Upper lobe of left lung (tissue), 4 donors: ENCODE measurements around the gene SCIMP.

ENCODE experiments used
- CTCF ChIP-seq, 6 experiments: fragments of 450-650 bp in 4 of 6; fragments of 200-600 bp in 2 of 6; sonication (generic) in 2 of 6; IDR thresholded peaks; one replicate each; pipeline ENCODE4 v1.5.1; 2016 to 2019; ENCODE audit warnings: antibody characterized with exemption in 6 of 6
- POLR2A ChIP-seq, 4 donors: fragments of 450-650 bp; IDR thresholded peaks; one replicate each; pipeline ENCODE4 v1.5.1; 2016 to 2017; ENCODE audit warnings: antibody characterized with exemption in 4 of 4, mild to moderate bottlenecking in 2 of 4

DNA sequence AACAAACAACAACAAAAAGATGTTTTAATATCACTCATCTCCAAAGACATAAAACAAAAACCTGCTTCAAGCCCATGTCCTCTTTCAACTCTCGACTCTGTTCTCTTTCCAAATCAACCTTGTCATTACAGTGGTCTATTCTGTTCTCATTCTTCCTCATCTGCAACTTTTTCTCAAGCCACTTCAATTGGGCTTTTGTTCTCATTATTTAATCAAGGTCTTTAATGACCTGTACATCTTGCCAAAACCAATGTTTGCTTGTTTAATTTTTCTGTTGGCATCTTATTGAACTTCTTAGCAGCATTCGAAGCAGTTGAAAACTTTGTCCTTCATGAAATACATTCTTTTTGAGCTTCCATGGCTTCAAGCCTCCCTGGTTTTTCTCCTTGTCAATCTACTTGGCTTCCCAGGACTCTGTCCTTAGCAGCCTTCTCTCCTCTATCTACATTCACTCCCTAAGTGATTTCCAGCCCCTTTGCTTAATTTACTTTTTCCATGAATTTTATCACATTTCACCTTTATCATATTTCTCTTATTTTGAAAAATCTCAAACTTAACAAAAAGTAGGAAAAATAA, 27.8 kb upstream of the SCIMP start:
- no peak for TF ChIP-seq CTCF (IDR thresholded peaks at IDR 0.05)
- TF ChIP-seq POLR2A (IDR thresholded peaks at IDR 0.05), result no peak
